OCI-LY7 (cell line): Measurements from ENCODE around the gene RPL31.

Source experiments
- EZH2phosphoT487 ChIP-seq: fragments of 200-600 bp; sonication (generic); IDR thresholded peaks from 2 replicates; pipeline ENCODE4 v1.6.1; 2018; ENCODE audit warnings: low read depth, borderline replicate concordance, mild to moderate bottlenecking, mixed run types, antibody characterized with exemption, low read length, moderate library complexity, mixed read lengths
- TF ChIP-seq, protein P1 (sequence below): fragments of 200-600 bp; sonication (generic); conservative IDR thresholded peaks from 2 replicates; pipeline ENCODE4 v1.5.1; 2014; ENCODE audit warnings: mild to moderate bottlenecking, antibody characterized with exemption, low read length, moderate library complexity, mixed read lengths

- TF ChIP-seq, protein P1, sequence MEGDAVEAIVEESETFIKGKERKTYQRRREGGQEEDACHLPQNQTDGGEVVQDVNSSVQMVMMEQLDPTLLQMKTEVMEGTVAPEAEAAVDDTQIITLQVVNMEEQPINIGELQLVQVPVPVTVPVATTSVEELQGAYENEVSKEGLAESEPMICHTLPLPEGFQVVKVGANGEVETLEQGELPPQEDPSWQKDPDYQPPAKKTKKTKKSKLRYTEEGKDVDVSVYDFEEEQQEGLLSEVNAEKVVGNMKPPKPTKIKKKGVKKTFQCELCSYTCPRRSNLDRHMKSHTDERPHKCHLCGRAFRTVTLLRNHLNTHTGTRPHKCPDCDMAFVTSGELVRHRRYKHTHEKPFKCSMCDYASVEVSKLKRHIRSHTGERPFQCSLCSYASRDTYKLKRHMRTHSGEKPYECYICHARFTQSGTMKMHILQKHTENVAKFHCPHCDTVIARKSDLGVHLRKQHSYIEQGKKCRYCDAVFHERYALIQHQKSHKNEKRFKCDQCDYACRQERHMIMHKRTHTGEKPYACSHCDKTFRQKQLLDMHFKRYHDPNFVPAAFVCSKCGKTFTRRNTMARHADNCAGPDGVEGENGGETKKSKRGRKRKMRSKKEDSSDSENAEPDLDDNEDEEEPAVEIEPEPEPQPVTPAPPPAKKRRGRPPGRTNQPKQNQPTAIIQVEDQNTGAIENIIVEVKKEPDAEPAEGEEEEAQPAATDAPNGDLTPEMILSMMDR, result no peak
- TF ChIP-seq EZH2phosphoT487, result no peak
Measured at GRCh38 chr2:101045330-101045729, 43.2 kb downstream of the RPL31 start.
